ENCODE data around the gene STRIP1.

The STRIP1 gene

GRCh38 chr1:110049801-110050601 lies 15.6 kb downstream of the STRIP1 start:
- no peak for DNase-seq (ENCODE audit: low read depth in 3 of 3)

- DNase-seq (ENCODE audit: low read depth in 3 of 3) = no peak
These were observed 16.3 kb downstream of the STRIP1 start for GRCh38 chr1:110050602-110051261.

GRCh38 chr1:110051262-110051648 lies 16.8 kb downstream of the STRIP1 start:
- DNase-seq (ENCODE audit: low read depth in 3 of 3) = no peak

- DNase-seq (ENCODE audit: low read depth in 3 of 3) = peak; percentile 41 to 69 (median 50)
These were observed 19.4 kb downstream of the STRIP1 start for GRCh38 chr1:110053552-110054428.

GRCh38 chr1:110055493-110056284 lies 21.3 kb downstream of the STRIP1 start:
- no peak for DNase-seq (ENCODE audit: low read depth in 3 of 3)

- no peak for DNase-seq (ENCODE audit: low read depth in 3 of 3)
These were observed 21.9 kb downstream of the STRIP1 start for GRCh38 chr1:110056285-110056683.

- DNase-seq (ENCODE audit: low read depth in 3 of 3) = no peak
These were observed 22.4 kb downstream of the STRIP1 start for GRCh38 chr1:110056776-110057175.

- DNase-seq (ENCODE audit: low read depth in 3 of 3) = no peak
These were observed 23.6 kb downstream of the STRIP1 start for GRCh38 chr1:110057963-110058518.

GRCh38 chr1:110058591-110058990 lies 24.2 kb downstream of the STRIP1 start:
- DNase-seq (ENCODE audit: low read depth in 3 of 3) = no peak

GRCh38 chr1:110059133-110059863 lies 24.9 kb downstream of the STRIP1 start:
- DNase-seq (ENCODE audit: low read depth in 3 of 3) = no peak

GRCh38 chr1:110060034-110060661 lies 25.7 kb downstream of the STRIP1 start:
- DNase-seq (ENCODE audit: low read depth in 3 of 3) = peak; percentile 43 to 77 (median 61)

- DNase-seq (ENCODE audit: low read depth in 3 of 3) = no peak
These were observed 26.2 kb downstream of the STRIP1 start for GRCh38 chr1:110060662-110061060.

GRCh38 chr1:110061341-110061740 lies 26.9 kb downstream of the STRIP1 start:
- DNase-seq (ENCODE audit: low read depth in 3 of 3) = no peak

GRCh38 chr1:110062612-110063011 lies 28.2 kb downstream of the STRIP1 start:
- DNase-seq (ENCODE audit: low read depth in 3 of 3) = no peak

- no peak for DNase-seq (ENCODE audit: low read depth in 3 of 3)
These were observed 29.4 kb downstream of the STRIP1 start for GRCh38 chr1:110063781-110064180.

- no peak for DNase-seq (ENCODE audit: low read depth in 3 of 3)
These were observed 30.3 kb downstream of the STRIP1 start for GRCh38 chr1:110064576-110065337.

GRCh38 chr1:110065841-110066240 lies 31.4 kb downstream of the STRIP1 start:
- DNase-seq (ENCODE audit: low read depth in 3 of 3) = no peak

GRCh38 chr1:110067479-110067892 lies 33.1 kb downstream of the STRIP1 start:
- DNase-seq (ENCODE audit: low read depth in 3 of 3) = no peak

Measured in stimulated activated CD4-positive, alpha-beta T cell treated with anti-CD3 and anti-CD28 coated beads, TNF-alpha, amount 100 ng/mL, for 24 hours (primary cell).